ENCODE measurements around the gene GSG1L. TPM values are rescaled to one million over a fixed set of nuclear protein-coding genes. Genes with fewer than 3 reads are reported as not detected.
"Not testable (repeated sequence)": the region's sequence is repeated elsewhere in the genome, so short reads cannot be mapped to it uniquely, and the experiment has no call there.

GSG1L gene
- total RNA-seq, 1 donor from 2014 or later: 2.0 TPM

DNA sequence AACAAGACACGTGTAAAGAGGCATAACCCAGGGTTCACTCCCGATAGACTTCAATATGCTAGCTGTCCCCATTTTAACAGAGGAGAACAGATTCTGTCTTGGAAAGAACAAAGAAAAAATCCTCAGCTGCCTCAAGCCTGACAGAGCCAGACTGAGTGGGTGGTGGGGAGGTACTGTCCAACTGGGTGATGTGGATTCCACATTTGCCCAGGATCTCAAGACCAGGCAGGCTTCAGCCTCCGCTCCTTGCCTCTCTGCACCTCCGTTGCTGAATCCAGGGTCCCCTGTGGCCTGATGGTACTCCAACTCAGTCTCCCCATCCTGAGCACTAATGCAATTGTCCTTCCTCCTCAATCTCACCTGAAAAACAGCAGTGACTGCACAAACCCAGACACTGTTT, 163.8 kb downstream of the GSG1L start:
- DNase-seq: no peak

DNA sequence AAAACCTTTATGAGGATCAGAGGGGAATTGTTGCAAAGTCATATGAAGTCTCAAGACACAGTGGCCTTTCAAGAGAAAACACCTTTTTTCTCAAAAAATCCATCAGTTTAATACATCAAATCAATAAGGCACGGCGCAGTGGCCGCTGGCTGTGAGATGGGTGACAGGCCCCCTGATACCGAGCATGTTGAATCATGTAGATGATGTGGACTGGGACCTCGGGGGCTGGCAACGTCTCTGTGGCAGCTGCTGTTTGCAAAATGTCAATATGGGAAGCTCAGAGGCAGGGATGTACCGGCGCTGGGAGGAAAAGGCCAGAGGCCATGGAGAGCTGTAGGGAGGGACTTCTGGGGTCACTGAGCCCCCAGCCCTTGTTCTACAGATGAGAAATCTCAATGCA, 169.1 kb downstream of the GSG1L start:
- no peak for DNase-seq

DNA sequence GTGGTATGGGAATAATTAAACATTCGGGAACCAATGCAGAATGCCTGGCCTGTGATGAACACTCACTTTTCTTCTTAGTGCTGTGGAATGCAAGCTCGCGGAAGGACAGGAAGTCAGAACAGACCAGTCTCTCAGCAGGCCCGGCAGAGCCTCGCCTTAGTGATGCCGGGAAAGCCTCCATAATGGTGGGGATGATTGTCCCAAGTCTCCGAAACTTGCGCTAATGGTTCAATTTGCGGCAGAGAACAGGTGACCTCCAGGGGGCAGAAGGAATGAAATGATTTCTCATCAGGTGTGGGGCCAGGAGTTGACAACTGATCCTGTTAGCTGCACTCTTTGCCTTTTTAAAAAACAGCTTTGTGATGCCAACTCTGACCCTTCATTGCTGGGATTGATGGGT, 170.6 kb downstream of the GSG1L start:
- DNase-seq: no peak

DNA sequence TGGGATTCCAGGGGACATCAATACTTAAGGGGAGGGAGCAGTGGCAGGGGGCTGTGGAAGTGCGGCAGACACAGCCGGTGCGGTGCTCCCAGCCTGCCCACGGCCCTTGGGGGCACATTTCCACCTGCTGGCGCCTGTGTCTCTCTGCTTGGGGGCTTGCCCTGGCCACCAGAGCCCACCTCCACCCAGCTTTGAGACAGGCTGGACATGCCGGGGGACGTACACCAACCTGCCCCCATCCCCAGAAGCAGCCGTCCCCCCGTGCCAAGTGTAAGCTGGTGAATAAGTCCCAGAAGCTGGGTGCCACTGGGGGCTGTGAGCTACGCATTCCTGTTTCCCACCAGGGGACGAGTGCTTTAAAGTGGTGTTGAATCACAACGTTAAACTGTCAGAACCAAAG, 172.6 kb downstream of the GSG1L start:
- DNase-seq: no peak

DNA sequence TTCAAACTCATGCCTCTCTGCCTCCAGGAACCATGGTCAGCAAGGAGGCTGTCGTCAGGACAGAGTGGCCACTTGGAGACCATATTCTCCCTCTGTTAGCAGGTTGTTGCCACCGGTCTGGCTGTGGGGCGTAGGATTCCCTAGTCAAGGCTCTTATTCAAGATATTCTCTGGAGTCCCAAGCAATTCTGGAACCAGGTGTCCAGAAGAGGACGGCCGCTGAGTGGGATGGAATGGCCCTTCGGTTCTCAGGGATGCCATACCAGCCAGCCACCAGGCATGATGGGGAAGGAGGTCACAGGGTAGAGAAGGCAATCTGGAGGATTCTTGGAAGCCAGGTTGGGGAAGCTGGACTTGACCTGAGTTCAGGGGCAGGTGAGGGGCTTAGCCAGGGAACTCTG, 173.5 kb downstream of the GSG1L start:
- DNase-seq: no peak

DNA sequence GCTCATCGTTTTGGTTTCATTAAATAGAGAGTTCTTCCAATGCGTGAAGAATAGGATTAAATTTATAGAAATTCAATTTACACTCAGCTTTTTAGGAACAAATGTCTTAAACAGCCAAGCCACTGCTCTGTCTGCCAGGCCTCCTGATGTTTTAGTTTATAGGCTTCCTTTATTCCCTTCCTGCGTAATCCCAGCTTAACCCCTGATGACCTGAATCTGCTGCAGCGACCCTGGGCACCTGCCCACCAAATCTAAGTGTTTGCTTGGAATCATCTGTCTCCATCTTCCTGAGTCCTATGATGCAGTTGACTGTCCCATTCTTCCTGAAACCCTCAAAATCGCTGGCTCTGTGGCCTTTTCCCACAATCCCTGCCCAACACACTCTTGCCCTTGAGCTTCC, 179.9 kb downstream of the GSG1L start:
- no peak for DNase-seq

DNA sequence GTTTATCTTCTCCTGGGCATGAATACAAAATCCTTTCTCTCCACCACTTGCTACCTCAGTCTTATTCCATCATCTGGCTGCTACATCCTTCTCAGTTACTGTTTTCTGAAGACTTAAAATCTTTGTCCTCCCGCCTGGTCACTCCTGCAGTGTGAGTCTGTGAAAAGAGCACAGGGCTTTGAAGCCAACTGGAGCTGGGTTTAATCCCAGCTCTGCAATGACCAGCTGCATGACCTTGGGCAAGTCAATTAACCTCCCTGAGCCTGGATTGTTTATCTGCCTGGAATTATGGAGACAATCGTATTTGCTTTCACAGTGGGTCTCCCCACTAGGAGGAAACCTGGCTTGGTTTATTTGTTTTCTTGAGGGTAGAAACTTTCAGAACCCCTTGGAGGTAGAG, 183.2 kb downstream of the GSG1L start:
- DNase-seq: no peak

DNA sequence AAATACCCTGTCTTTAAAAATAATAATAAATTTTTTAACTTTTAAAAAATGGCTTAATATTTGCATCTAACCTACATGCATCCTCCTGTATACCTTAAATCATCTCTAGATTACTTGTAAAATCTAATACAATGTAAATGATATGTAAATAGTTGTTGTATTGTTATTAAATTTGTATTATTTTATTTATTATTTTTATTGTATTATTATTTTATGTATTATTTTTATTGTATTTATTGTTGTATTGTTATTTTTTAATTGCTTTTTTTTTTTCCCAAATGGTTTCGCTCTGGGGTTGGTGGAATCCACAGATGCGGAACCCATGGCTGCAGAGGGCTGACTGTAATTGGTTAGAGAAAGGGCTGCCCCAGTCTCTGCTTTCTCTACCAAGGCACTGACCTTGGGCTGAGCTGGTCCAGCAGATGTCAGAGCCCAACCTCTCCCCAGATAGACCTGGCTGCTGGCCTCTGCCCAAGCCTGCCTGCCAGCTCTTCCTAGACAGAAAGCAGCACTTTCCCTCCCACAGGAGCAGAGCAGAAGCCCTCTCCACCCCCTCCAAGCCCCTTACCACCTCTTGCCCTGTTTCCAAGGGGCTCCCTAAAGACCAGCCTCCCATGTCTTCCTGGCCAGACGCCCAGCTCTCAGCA, 183.8 kb downstream of the GSG1L start:
- no peak for DNase-seq

DNA sequence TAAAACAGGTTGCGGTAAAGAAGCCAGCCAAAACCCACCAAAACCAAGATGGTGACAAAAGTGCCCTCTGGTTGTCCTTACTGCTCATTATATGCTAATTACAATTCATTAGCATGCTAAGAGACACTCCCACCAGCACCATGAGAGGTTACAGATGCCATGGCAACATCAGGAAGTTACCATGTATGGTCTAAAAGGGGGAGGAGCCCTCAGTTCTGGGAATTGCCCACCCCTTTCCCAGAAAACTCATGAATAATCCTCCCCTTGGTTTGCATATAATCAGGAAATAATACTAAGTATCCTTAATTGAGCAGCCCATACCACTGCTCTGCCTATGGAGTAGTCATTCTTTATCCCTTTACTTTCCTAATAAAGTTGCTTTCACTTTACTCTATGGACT, 190.9 kb downstream of the GSG1L start:
- DNase-seq: not testable (repeated sequence)

DNA sequence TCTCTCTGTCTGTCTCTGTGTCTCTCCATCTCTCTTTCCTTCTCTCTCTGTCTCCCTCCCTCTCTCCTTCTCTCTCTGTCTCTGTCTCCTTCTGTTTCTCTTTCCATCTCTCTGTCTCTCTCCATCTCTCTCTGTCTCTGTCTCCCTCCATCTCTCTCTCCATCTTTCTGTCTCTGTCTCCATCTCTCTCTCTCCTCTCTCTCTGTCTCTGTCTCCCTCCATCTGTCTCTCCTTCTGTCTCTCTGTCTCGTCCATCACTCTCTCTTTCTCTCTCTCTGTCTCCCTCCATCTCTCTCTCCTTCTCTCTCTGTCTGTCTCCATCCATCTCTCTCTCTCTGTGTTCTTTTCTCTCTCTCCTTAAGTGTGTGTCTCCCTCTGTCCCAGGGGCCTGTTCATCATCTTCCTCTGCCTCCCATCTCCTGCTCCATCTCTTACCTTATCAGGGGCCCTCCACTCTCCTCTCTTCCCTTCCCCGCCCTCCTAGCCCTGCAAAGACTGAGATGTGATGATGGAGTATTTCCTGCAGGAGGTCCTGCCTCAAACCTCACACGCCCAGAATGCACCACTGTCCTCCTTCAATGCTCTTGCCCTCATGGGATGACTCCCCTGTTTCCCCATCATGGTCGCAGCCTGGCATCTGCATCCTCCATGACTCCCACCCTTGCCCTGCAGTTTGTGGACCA, 193.3 kb downstream of the GSG1L start:
- DNase-seq: no peak

DNA sequence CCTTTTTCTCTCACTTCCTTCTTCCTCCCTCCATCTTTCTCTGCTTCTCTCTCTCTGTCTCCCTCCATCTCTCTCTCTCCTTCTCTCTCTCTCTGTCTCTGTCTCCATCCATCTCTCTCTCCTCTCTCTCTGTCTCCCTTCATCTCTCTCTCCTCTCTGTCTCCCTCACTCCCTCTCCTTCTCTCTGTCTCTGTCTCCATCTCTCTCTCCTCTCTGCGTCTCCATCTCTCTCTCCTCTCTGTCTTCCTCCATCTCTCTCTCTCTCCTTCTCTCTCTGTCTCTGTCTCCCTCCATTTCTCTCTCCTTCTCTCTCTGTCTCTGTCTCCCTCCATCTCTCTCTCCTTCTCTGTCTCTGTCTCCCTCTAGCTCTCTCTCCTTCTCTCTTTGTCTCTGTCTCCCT, 194.1 kb downstream of the GSG1L start:
- no peak for DNase-seq

DNA sequence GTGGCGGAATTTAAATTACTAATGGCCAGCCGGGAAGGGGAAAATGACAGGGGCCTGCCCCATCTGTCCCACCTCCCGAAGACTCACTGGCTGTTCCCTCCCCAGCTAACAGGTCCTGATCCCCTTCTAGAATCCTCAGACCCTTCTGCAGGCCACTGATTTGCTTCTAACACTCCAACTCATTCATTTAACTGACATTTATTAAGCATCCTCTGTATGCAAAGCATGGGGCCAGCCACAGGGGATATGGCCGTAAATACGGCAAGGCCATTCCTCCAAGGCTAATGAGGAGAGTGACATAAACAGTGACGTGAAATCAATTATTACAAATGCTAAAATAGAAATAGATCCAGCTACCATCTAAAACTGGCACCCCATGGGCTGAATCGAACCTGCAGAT, 195.3 kb downstream of the GSG1L start:
- no peak for DNase-seq

DNA sequence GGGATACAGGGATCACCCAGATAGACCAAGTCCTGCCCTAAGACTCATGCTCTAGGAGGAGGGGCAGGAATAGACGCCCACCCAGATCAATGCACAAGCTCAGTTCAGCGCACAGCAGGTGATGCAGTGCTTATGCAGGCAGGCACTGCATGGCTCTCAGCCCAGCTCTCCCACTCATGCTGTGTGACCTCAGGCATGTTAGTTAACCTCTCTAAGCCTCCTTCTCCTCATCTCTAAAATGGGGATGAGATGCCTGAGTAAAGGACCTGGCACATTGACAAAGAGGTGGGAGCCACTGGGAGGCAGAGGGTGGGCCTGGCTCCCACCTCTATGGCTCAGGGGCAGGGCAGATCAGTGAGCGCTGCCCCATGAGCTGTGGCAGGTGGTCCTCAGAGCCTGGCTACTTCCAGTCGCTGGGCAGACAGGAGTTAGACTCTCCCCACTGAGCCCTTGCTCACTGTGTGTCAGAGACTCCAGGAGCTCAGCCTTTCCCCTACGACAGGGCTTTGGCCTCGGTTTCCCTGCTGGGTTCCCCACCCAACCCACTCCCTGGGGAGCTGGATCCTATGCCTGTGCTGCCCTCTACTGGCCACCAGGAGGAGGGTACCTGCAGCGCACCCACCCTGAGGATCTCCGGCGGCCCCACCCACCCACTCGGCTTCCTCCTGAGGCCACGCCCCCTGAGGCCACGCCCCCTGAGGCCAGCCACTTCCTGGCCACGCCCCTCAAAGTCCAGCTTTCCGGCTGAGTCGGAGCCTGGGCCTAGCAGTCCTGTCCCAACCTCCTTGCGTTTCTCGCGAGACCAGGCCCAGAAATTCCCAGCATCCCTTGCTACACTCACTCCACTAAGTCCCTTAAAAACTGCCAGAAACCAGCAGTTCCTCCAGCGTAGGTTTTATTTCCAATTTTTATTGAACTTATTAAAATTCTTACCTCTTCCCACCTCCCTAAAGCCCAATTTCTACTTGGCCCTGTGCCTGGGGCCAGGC, 196.1 kb downstream of the GSG1L start:
- DNase-seq: peak; percentile 21

DNA sequence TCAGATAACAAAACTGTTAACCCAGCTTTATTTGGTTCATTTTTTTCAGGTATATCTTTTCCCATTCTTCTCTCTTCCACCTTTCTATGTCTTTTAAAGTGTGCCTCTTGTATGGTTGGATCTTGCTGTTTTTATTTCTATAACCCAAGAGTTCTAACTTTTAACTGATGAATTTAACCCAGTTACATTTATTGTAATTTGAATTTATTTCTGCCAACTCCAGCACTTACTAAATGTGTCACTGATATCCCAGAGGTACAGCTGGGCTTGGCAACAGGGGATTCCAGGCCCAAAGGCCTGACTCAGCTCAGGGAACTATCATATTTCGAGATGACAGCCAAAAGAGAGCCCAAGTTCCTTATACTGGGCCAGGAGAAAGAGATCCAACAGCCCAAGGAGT, 200.1 kb downstream of the GSG1L start:
- no peak for DNase-seq

DNA sequence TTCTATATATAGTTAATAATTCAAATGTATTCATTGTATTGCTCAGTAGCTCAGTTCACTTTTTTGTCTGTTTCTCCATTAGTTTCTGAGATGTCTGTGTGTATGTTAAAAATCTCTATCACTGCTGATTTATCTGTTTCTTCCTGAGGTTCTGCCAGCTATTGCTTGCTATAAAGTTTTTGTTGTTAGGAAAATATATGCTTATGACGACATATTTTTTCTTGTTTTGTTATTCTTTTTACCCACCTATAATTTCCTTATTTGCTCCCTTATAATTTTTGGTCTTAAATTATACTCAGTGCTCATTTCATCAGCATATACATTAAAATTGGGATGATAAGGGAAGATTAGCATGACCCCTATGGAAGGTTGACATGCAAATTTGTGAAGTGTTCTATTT, 200.6 kb downstream of the GSG1L start:
- DNase-seq: no peak

DNA sequence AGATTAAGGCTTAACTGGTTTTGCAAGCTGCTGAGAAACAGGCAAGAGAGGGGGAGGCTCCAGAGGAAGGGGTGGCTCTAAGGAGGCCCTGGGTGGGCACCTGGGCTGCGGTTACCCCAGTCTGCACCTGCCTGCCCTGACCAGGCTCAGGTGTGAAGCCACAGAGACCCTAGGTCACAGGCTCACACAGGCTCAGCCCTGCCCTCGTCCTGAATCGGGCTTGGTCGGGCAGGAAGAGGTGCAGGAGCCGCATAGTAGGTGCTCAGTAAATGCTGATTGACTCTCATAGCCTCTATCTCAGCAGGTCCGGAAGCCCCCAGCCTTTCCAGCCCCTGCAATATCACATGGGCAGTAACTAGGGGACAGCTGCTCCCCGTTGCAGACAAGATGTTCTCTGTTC, 203.4 kb downstream of the GSG1L start:
- no peak for DNase-seq

DNA sequence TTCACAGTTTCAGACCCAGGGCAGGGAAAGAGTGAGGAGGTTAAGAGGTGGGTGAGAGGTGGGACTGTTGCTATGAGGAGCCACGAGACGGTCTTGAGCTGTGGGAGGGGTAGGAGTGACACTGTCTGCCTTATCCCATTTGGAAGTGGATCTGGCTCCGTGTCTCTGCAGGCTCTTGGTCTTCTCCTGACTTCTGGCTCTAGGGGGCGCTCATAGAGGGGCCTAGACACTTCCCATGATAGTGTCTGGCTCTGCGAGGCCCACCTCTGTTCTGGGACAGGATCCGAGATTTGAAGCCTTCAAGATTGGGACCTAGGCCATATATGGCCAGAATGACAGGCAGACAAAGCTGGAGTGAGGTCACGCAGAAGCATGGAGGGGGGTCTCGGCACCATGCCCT, 204.5 kb downstream of the GSG1L start:
- DNase-seq: no peak

DNA sequence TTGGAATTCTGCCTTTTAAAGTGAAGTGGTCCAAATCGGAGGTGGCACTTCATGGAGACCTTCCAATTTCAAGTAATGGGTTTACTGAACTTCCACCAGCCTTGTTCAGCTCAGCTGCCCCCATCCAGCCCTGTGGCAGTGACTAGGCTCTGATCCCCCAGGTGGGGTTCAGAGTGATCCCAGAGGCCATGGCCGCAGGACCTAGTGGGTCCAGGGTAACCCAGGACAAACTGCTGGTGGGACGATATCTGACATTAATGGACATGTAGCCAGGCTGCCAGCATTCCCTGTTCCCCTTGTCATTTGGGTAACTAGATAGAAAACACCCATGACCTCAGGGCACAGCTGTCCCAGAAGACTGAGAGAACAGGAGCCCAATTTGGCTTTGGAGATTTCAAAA, 209.9 kb downstream of the GSG1L start:
- no peak for DNase-seq

DNA sequence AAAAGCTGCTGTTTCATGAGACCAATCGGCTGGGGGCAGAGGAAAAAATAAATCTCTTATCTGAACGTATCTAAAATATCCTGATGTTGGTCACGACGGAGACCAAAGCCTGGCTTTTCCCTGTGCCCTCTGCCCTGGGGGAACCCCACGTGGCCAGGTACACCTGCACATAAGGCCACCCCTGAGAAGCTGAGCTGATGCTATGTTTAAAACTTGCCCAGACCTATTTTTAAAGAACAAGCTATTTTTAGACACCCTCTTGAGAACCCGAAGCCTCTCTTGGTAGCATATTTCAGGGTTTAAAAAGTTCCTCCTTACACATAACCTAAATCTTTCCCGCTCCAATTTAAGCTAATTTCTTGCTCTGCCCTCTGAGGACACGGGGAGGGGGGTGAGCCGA, 210.4 kb downstream of the GSG1L start:
- DNase-seq: no peak

DNA sequence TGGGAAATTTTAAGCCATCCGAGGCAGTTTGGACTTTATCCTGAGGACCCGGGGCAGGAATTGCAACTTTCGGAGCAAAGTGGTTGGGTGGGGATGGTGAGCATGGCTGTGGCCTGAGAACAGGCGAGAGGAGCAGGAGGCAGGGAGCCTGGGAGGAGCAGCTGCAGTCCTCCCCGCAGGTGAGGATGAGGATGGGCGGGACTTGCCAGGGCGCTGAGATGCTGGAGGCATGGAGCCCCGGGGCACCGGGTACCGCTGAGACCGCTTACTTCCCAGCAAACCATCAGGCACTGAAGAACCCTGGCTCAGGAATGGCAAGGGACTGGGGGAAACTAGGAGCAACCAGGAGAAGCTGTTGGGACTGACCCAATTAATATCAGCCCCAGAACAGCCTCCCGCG, 210.8 kb downstream of the GSG1L start:
- no peak for DNase-seq

DNA sequence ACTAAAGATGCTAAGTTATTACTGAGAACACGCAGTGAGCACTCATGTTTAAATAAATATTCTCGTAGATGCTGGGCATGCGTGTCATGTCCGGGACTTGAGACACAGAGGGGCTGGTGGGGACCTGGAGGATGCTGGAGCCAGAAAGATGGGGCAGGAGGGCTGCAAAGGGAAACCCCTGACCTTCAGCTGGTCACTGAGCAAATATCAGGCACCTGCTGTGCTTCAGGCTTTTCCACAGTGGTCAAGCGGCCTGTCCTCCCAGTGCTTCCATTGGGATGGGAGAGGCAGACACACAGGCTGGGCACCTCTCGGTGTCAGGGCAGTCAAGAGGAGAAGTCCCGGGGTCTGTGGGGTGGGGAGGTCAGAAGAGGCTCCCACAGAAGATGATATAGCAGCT, 211.4 kb downstream of the GSG1L start:
- no peak for DNase-seq

DNA sequence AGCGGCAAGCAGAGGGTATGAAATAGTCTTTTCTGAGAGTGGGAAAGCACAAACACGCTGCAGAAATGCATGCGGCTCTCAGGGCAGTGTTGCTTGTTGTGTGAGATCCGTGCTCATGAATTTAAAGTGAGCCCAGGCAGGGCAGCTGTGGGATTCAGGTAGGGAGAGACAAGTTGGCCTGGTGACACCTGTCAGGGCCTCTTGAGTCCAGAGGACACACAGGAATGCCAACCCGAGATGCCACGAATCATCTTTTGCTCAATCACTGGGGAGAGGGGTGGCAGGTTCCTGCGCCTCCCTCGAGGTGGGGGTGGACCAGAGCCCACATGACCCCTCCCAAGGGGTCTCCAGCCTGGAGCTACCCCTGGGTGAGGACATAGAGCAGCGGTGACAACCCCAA, 211.9 kb downstream of the GSG1L start:
- DNase-seq: no peak

DNA sequence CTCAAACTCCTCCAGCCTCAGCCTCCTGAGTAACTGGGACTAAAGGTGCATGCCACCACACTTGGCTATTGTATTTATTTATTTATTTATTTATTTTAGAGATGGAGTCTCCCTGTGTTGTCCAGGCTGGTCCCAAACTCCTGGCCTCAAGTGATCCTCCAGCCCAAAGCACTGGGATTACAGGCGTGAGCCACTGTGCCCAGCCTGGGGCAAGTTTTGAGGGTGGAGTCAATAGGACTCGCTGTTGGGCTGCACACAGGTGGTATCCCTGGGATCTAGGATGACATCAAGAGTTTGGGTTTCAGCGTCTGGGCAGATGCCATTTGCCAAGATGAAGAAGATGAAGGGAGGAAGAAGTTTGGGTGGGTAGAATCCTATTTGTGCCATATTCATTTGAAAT, 213.9 kb downstream of the GSG1L start:
- DNase-seq: no peak

All from occipital lobe (tissue), 2 donors.